ENCODE results near the gene ADAMTS13. TPM values are rescaled to one million over a fixed set of nuclear protein-coding genes. Genes with fewer than 3 reads are reported as not detected.

Gene ADAMTS13
- total RNA-seq, 4 donors from 2014 or later = 1.9 to 2.2 (median 2.0) TPM; not detected in 1

- TF ChIP-seq, protein P1, sequence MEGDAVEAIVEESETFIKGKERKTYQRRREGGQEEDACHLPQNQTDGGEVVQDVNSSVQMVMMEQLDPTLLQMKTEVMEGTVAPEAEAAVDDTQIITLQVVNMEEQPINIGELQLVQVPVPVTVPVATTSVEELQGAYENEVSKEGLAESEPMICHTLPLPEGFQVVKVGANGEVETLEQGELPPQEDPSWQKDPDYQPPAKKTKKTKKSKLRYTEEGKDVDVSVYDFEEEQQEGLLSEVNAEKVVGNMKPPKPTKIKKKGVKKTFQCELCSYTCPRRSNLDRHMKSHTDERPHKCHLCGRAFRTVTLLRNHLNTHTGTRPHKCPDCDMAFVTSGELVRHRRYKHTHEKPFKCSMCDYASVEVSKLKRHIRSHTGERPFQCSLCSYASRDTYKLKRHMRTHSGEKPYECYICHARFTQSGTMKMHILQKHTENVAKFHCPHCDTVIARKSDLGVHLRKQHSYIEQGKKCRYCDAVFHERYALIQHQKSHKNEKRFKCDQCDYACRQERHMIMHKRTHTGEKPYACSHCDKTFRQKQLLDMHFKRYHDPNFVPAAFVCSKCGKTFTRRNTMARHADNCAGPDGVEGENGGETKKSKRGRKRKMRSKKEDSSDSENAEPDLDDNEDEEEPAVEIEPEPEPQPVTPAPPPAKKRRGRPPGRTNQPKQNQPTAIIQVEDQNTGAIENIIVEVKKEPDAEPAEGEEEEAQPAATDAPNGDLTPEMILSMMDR (IDR thresholded peaks at IDR 0.05; ENCODE audit: low read depth) = no peak
Observed at GRCh38 chr9:133505186-133505830, 83.1 kb downstream of the ADAMTS13 start.

DNA sequence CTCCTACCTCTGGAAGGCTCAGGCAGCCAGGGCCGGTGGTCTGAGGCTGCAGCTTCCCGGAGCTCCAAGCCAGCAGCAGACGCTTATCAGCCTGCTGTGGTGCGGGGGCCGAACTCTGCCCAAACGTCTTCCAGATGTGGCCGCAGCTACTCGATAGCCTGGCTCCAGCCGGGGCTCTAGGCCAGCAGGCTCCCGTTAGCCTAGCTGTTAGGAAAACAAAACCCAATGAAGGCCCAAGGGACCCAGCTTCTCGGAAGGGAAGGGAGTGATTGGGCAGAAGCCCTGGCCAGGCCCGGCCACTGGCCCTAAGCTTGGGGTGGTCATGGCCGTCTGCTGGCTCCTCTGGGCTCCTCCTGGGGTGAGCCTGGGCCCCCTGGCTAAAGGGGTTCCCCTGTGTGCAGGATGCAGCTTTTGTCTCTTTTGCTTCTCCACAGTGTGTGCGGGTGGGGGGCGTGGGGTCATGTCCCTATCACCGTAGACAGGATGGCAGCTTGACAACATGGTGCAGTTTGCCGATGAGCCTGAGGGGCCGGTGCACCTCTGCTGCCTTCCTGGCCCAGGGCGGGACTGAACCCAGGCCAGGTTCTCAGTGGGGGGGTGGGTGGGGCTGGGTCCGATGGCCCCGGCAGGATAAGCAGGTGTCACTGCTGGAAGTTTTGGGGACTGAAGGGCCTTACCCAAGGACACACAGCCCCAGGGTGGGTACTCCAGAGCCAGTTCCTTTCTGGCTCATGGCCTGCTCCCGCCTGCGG is 83.9 kb downstream of the ADAMTS13 start:
- TF ChIP-seq, protein P1 (IDR thresholded peaks at IDR 0.05; ENCODE audit: low read depth) = no peak

DNA sequence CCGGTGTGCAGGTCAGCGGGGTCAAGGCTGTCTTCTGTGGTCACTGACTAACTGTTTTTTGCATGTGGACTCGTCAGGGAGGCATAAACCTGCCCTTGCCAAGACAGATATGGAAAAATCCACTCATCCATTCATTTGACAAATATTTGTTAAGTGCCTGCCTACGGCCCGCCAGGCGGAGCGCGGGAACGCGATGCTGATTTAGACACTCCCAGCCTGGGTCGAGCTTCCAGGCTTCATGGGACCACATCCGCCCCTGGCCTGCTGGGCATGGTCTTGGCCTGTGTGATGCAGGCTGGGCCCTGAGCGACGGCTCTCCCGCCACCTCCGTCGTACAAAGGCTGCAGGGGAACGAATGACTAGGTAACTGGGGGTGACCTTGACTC is 84.5 kb downstream of the ADAMTS13 start:
- TF ChIP-seq, protein P1 (IDR thresholded peaks at IDR 0.05; ENCODE audit: low read depth) = no peak

DNA sequence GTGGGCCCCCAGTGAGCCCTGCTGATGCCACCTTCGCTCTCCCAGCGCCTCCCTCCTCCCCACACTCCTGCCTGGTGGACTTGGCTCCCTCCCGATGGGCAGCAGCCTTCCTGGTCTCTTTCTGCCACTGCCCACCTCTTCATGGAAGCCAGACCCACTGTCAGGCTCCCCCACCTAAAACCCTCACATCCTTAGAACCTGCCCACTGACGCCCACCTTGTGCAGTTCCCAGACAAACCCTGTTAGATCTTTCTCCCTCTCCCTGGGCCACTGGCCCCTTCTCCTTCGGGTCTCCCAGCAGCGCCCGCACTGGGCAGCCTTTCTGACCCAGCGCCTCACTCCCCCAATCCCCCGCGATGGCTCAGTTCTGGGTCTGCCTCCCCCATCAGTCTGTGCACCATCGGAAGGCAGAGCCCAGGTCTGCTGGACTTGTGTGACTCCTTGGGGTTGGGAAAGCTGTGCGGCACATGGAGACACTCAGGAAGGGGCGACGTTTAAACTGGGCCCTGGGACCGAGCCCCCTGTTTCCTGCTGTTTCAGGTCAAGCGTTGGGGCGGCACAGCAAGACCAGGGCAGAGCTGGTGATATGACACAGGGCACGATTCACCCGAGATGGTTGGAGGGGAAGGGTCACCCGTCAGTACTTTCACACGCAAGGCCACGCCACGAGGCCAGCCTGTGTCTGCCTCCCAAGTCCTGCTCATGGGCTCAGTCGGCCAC is 85.2 kb downstream of the ADAMTS13 start:
- TF ChIP-seq, protein P1 (IDR thresholded peaks at IDR 0.05; ENCODE audit: low read depth) = no peak

DNA sequence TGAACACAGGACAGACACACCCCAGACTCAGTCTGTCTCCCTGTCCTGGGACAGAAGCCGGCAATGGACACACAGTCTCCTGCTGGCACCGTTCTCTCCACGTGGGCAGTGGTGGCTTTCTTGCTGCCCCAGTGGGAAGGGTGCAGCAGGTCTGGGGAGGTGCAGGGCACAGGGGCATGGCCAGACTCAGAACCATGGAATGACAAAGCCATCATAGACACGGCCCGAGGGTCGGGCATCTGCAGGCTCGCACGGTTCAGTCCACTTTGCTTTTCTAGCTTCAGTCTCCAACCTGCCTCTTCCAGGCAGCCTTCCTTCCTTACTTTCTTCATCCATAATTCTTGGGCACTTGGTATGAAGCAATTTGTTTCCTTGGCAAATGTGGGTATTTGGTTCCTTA is 85.9 kb downstream of the ADAMTS13 start:
- TF ChIP-seq, protein P1 (IDR thresholded peaks at IDR 0.05; ENCODE audit: low read depth) = no peak

Other genes with a start within 250 kb of the ADAMTS13 start
- not detected for gene OBP2B, start 213.1 kb upstream of the ADAMTS13 start, total RNA-seq
- 1 to 10 TPM in 3 of 4 donors, under 1 TPM in 1; 0.85 to 3.2 (median 1.6) TPM for gene ABO, start 147.2 kb upstream of the ADAMTS13 start, total RNA-seq
- 10 to 100 TPM in 2 of 4 donors, 1 to 10 TPM in 2; 7.6 to 27.5 (median 10.4) TPM for gene SURF6, start 86.2 kb upstream of the ADAMTS13 start, total RNA-seq
- 10 to 100 TPM; 15.9 to 31.3 (median 20.3) TPM for gene MED22, start 74.2 kb upstream of the ADAMTS13 start, total RNA-seq
- 1,000 to 10,000 TPM; 1,241 to 1,737 (median 1,633) TPM for gene RPL7A, start 74.1 kb upstream of the ADAMTS13 start, total RNA-seq
- 10 to 100 TPM; 42.7 to 62.5 (median 59.4) TPM for gene SURF1, start 65.9 kb upstream of the ADAMTS13 start, total RNA-seq
- gene SURF2, start 65.8 kb upstream of the ADAMTS13 start, total RNA-seq = 10 to 100 TPM in 2 of 4 donors, 1 to 10 TPM in 2; 6.6 to 20.1 (median 11.3) TPM
- 100 to 1,000 TPM; 104 to 176 (median 139) TPM for gene SURF4, start 46.3 kb upstream of the ADAMTS13 start, total RNA-seq
- gene STKLD1, start 46.0 kb upstream of the ADAMTS13 start, total RNA-seq = under 1 TPM in 2 of 4 donors, not detected in 2; 0.44 to 0.68 TPM
- gene REXO4, start 4.4 kb upstream of the ADAMTS13 start, total RNA-seq = 10 to 100 TPM; 11.6 to 17.0 (median 16.6) TPM
- gene CACFD1, start 37.6 kb downstream of the ADAMTS13 start, total RNA-seq = 1 to 10 TPM; 2.5 to 5.3 (median 3.4) TPM
- gene SLC2A6, start 56.7 kb downstream of the ADAMTS13 start, total RNA-seq = 1 to 10 TPM; 1.0 to 5.1 (median 3.0) TPM
- not detected for gene MYMK, start 102.6 kb downstream of the ADAMTS13 start, total RNA-seq
- gene ADAMTSL2, start 112.3 kb downstream of the ADAMTS13 start, total RNA-seq = under 1 TPM; 0.34 to 0.75 (median 0.57) TPM
- gene FAM163B, start 187.0 kb downstream of the ADAMTS13 start, total RNA-seq = not detected
- not detected for gene DBH, start 214.0 kb downstream of the ADAMTS13 start, total RNA-seq